Thoracic aorta (tissue), 2 donors: ENCODE measurements around the gene ATXN7L1. TPM values are rescaled to one million over a fixed set of nuclear protein-coding genes. Genes with fewer than 3 reads are reported as not detected.

Experiments used
- ATAC-seq: fragments of 150-250 bp; one replicate; pipeline ENCODE4 v1.8.0; 2017; ENCODE audit warnings: low read depth; ENCODE audit not compliant: insufficient number of reproducible peaks, low FRiP score
- DNase-seq: peaks from one replicate; pipeline ENCODE4 v3.0.0-alpha.2; 2020; ENCODE audit warnings: low spot score
- H3K27ac ChIP-seq, 2 donors: fragments of 200-600 bp; sonication (generic); 1 replicate in 1 of 2; 2 replicates in 1 of 2; pipeline ENCODE4 v1.5.1; 2016; ENCODE audit warnings: mild to moderate bottlenecking in 2 of 2, moderate library complexity in 2 of 2
- H3K27me3 ChIP-seq: fragments of 200-600 bp; sonication (generic); replicated peaks from 2 replicates; pipeline ENCODE4 v1.6.0; 2016; ENCODE audit warnings: mild to moderate bottlenecking; ENCODE audit not compliant: insufficient read depth
- H3K36me3 ChIP-seq: fragments of 200-600 bp; sonication (generic); one replicate; pipeline ENCODE4 v1.5.1; 2016
- H3K4me1 ChIP-seq, 2 donors: fragments of 200-600 bp; sonication (generic); 1 replicate in 1 of 2; 2 replicates in 1 of 2; pipeline versions ENCODE4 v1.5.1 to v1.6.0; 2016; ENCODE audit warnings: low read depth in 2 of 2, mild to moderate bottlenecking in 1 of 2; ENCODE audit not compliant: control insufficient read depth in 1 of 2
- H3K4me3 ChIP-seq: fragments of 200-600 bp; sonication (generic); 2 replicates; pipeline ENCODE4 v1.5.1; 2016; ENCODE audit warnings: mild to moderate bottlenecking
- H3K9me3 ChIP-seq: fragments of 200-600 bp; sonication (generic); 2 replicates; pipeline ENCODE4 v1.5.1; 2016
- total RNA-seq, 2 donors: library from RNA; depleted of rRNA; stranded (reverse); fragments of >200 nt; gene quantifications; one replicate each; pipeline versions ENCODE4 v1.1.0 to v1.2.3, GENCODE V29; 2016
- TF ChIP-seq, protein P1 (sequence below): fragments of 200-600 bp; sonication (generic); IDR thresholded peaks from one replicate; pipeline ENCODE4 v1.5.1; 2019; ENCODE audit warnings: antibody characterized with exemption

ATXN7L1 gene
- total RNA-seq, 2 donors from 2014 or later = 11.6 to 13.4 TPM

DNA sequence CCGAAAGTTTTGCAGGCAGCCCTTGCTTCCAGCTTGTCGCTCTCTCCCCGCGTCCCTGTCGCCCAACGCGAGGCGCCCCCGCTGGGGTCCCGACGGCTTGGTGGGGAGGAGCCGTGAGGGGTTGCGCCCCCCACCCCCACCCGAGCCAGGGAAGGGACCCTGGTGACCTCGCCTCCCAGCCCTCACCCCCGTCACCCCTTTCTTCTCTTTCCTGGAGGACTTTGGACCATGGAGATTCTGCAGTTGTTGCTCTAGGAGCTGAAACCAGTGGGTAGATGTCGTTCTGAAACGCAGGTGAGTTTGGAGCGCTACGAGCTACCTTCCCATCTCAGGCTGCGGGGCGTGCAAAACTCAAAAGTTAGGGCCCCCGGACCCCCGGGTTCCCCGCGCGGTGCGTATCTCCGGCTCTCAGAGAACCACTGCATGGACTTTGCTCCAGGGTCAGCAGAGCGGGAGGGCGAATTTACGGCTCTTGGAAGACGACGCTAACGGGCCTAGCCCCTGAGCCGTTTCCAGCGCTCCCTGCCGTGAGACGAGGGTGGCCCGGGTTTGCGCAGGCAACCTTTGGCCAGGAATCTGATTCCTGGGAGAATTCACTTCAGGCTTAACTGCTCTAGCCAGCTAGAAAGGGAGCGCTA is 684 bp upstream of the ATXN7L1 start:
- no peaks in the 10 kb centered on the region for H3K36me3 ChIP-seq
- H3K9me3 ChIP-seq = no peaks in the 10 kb centered on the region
- H3K27ac ChIP-seq = peak overlapping the region in 1 of 2 donors; percentile 11
- no peaks in the 10 kb centered on the region for H3K27me3 ChIP-seq
- H3K4me1 ChIP-seq = peaks cover 11 to 33% of the 10 kb centered on the region in 2 donors
- DNase-seq (no peak), ATAC-seq (no peak)
- TF ChIP-seq, protein P1, sequence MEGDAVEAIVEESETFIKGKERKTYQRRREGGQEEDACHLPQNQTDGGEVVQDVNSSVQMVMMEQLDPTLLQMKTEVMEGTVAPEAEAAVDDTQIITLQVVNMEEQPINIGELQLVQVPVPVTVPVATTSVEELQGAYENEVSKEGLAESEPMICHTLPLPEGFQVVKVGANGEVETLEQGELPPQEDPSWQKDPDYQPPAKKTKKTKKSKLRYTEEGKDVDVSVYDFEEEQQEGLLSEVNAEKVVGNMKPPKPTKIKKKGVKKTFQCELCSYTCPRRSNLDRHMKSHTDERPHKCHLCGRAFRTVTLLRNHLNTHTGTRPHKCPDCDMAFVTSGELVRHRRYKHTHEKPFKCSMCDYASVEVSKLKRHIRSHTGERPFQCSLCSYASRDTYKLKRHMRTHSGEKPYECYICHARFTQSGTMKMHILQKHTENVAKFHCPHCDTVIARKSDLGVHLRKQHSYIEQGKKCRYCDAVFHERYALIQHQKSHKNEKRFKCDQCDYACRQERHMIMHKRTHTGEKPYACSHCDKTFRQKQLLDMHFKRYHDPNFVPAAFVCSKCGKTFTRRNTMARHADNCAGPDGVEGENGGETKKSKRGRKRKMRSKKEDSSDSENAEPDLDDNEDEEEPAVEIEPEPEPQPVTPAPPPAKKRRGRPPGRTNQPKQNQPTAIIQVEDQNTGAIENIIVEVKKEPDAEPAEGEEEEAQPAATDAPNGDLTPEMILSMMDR = no peak
- H3K4me3 ChIP-seq = peak overlapping the region; percentile 93

DNA sequence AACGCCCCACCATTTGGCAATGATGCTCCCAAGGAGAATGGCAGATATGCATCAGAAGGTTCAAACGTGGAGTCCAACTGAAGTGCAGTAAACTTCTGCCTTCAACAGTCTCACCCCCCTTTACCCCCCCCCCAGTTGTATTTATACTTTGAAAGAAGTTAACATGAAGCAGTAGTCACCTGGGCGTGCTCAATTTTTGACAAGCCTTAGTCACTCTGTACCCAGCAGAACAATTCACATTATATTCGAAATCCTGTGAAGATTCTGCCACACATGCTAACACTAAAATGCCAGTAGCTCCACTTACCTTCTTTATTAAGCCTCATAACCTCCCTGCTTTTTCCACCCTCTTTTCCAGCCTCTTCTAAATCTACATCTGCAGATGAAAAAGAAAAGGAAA is 894 bp downstream of the ATXN7L1 start:
- peaks cover 11 to 26% of the 10 kb centered on the region in 2 donors for H3K4me1 ChIP-seq
- TF ChIP-seq, protein P1 = no peak
- ATAC-seq (no peak), DNase-seq (no peak)
- H3K36me3 ChIP-seq = no peaks in the 10 kb centered on the region
- H3K27me3 ChIP-seq = no peaks in the 10 kb centered on the region
- no peak overlapping the region for H3K27ac ChIP-seq
- peak overlapping the region; percentile 93 for H3K4me3 ChIP-seq
- H3K9me3 ChIP-seq = no peaks in the 10 kb centered on the region

DNA sequence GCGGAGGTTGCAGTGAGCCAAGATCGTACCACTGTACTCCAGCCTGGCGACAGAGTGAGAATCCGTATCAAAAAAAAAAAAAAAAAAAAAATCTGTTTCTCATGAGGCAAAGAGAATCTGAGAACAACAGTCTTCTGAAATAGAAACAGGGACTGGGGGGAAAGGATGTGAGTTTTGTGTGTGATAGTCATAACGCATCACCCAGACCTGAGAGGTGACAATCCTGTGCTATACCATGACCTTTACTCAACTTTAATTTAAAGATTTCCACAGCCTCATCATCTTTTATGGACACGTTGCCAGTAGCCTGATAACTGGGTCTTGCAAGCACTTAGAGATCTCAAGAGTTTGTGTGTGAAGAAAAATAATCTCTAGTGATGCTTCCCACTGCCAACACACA is 2.3 kb downstream of the ATXN7L1 start:
- no peak overlapping the region for H3K27ac ChIP-seq
- H3K4me3 ChIP-seq = no peak overlapping the region
- ATAC-seq = no peak

DNA sequence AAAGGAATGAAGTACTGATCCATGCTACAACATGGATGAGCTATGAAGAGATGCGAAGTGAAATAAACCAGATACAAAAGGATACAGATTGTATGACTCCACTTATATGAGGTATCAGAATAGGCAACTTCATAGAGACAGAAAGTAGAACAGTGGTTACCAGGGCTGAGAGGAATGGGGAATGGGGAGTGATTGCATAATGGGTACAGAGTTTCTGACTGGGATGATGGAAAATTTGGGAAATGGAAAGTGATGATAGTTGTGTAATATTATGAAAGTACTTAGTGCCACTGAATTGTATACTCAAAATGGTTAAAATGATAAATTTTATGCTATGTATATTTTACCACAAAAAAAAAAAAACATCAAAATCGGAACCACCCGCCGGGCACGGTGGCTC is 3.9 kb downstream of the ATXN7L1 start:
- Histone ChIP-seq H3K27me3 (no peaks in the 10 kb centered on the region), H3K4me3 (no peak overlapping the region), H3K4me1 (peaks cover 6 to 11% of the 10 kb centered on the region in 2 donors), H3K9me3 (no peaks in the 10 kb centered on the region), H3K36me3 (no peaks in the 10 kb centered on the region), H3K27ac (no peak overlapping the region)
- DNase-seq (no peak), ATAC-seq (no peak)
- TF ChIP-seq, protein P1 = no peak

More for the DNA sequence above, 2.3 kb downstream of the ATXN7L1 start:
- Histone ChIP-seq H3K9me3 (no peaks in the 10 kb centered on the region), H3K4me1 (peaks cover 11 to 26% of the 10 kb centered on the region in 2 donors), H3K36me3 (no peaks in the 10 kb centered on the region), H3K27me3 (no peaks in the 10 kb centered on the region)
- no peak for DNase-seq
- TF ChIP-seq, protein P1 = no peak

DNA sequence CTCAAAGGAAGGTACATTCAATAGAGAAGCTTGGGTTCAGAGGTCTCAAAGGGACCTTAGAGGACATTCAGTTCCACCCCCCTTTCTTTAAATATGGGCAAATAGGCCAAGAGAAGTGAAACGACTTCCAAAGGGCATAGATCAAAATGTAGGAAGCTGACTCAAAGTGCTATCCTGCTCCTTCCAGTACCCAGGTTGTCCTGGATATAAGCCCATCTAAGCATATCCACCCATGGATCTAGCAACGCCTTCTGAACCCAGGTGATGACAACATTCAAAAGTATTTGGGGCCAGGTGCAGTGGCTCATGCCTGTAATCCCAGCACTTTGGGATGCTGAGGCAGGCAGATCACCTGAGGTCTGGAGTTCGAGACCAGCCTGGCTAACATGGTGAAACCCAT is 5.3 kb downstream of the ATXN7L1 start:
- ATAC-seq = no peak
- Histone ChIP-seq H3K4me3 (no peak overlapping the region), H3K36me3 (no peaks in the 10 kb centered on the region), H3K9me3 (no peaks in the 10 kb centered on the region), H3K27ac (no peak overlapping the region), H3K27me3 (no peaks in the 10 kb centered on the region), H3K4me1 (peaks cover 4 to 11% of the 10 kb centered on the region in 2 donors)
- TF ChIP-seq, protein P1 = no peak
- DNase-seq = no peak
